NCI-H2107 treated with DMSO at 0.1 percent for 48 hours (cell line): Measurements from ENCODE around the gene FTO.
"Not testable (repeated sequence)": the region's sequence is repeated elsewhere in the genome, so short reads cannot be mapped to it uniquely, and the experiment has no call there.

Experiments used
- DNase-seq: peaks from one replicate; lab custom pipeline; 2025; ENCODE audit not compliant: unreplicated experiment; lab: John Stamatoyannopoulos, UW

Gene FTO

GRCh38 chr16:53821957-53822625 is 118.1 kb downstream of the FTO start:
- no peak for DNase-seq

DNA sequence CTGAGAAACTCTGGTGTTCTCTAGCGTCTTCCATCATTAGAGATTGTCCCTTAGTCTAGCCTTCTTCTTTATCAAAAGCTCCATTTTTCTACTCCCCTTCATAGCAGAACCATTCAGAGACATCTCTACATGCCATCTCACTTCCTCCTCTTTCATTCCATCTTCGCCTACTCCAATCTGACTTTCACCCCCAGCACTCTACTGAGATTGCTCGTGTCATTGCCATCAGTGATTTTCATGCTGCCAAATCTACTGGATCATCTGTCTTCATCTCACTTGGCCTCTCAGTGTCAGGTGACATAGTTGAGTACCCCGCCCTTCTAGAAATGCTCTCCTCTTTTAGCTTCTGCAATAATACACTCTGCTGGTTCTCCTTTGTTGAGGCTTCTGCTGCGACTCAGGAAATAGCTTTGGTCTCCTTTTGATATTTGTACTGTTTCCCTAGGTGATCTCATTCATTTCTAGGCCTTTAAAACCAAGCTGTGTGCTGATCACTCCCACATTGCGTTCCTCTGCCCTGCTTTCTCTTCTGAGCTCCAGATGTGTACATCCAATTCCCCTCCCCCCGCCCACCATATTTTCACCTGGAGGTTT is 119.1 kb downstream of the FTO start:
- no peak for DNase-seq

DNA sequence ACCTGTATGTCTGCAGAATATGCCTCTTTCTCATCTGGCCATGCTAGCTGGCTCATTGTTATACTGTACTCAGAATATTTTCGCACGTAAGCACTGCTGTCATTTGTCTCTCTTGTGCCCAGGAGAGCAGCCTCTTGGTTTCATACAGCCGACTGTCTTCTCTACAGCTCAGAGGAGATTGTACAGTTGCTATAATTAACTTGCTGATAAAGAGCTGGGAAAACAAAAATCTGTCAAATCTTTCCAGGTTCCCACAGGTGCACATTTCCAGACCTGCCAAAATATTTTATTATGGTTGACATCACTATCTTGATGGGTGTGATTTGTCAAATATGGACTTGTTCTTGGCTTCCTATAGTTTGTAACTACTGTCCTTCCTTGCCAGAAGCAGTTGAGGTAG is 122.7 kb downstream of the FTO start:
- DNase-seq, result no peak

DNA sequence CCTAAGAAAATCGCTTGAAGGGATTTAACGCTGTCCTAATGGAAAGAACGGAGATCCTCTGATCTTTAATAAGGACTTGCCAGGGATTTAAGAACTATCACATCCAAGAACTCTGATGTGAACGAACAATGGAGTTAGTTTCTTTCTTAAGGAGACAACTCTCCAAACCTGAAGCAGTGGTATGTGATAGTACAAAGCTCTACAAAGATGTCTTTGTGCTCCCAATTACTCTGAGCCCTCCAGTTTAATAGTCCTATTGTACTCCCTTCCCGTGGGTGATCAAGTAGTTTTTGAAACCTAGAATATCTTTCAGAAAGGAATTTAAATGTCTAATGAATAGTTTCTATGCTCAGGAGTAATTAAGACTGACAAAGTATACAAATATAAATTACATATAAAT is 123.8 kb downstream of the FTO start:
- no peak for DNase-seq

- DNase-seq, result no peak
These were observed 125.3 kb downstream of the FTO start for GRCh38 chr16:53829186-53829747.

DNA sequence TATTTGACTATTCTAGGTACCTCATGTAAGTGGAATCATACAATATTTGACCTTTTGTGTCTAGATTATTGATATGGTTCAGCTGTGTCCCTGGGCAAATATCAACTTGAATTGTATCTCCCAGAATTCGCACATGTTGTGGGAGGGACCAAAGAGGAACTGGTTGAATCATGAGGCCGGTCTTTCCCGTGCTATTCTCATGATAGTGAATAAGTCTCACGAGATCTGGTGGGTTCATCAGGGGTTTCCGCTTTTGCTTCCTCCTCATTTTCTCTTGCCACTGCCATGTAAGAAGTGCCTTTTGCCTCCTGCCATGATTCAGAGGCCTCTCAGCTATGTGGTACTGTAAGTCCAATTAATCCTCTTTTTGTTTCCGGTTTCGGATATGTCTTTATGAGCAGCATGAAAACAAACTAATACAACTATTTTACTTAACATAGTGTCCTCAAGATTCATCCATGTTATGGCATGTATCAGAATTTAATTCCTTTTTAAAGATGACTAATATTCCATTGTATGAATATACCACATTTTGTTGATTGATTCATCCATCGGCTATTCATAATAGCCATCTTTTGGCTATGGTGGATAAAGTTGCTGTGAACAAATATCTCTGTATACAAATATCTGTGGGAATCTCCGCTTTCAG is 129.1 kb downstream of the FTO start:
- DNase-seq, result no peak

GRCh38 chr16:53836142-53836541 is 132.2 kb downstream of the FTO start:
- DNase-seq, result no peak

- DNase-seq, result no peak
These were observed 132.7 kb downstream of the FTO start for GRCh38 chr16:53836680-53837079.

DNA sequence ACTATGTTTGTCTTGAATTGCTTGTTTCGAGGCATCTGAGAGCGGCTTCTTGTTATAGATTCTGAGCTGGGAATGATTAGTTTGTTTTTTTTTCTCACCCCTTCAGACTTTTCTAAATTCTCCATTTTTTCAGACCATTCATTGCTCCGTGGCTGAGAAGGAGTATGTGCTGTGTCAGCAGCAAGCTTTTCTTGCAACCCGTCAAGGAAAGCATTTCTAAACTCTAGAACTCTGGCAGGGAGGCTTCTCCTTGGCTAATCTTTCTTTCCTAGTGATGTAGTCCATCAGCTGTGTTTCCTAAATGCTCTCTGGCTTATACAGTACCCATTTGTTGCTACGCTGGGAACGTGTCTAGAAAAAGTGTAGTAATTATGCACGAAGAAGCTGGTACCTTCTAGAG is 133.5 kb downstream of the FTO start:
- DNase-seq, result no peak

GRCh38 chr16:53839150-53839549 is 135.2 kb downstream of the FTO start:
- no peak for DNase-seq

GRCh38 chr16:53840456-53840855 is 136.5 kb downstream of the FTO start:
- DNase-seq, result no peak

DNA sequence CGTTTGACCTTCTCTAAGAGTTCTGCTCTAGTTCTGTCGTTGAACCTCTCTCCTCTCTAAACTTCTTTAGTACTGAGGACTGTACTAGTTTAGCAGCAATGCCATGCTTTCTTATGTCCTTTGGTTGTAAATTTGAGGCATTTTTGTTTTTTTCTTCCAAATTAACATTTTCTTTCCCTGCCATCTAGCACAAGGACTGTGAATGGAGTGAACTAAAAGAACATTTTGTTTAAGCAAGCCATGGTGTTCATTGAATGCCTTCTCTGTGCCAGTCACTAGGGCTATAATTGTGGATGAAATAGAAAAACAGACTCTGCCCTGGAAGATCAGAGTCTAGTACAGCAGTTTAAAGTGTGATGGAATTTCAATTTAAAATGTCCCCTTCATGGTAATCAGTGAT is 137.9 kb downstream of the FTO start:
- DNase-seq, result no peak

DNA sequence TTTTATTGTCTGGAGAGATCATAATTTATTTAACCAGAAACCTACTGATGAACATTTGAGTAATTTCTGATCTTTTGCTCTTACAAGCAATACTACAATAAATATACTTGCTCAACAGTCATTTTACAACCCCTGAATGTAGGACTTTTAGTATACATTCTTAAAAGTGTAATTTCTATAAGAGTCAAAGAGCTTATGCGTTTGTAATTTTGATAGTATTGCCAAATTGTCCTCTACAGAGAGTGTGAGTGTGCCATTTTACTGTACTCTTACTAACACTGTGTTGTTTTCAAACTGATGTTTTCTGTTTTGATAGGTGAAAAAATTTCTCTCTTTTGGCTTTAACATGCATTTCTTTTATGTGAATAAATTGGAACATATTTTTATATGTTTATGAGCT is 139.1 kb downstream of the FTO start:
- no peak for DNase-seq

- no peak for DNase-seq
These were observed 140.8 kb downstream of the FTO start for GRCh38 chr16:53844804-53845203.

GRCh38 chr16:53846549-53846948 is 142.6 kb downstream of the FTO start:
- not testable (repeated sequence) for DNase-seq

- DNase-seq, result no peak
These were observed 143.0 kb downstream of the FTO start for GRCh38 chr16:53846971-53847370.

GRCh38 chr16:53848277-53848942 is 144.5 kb downstream of the FTO start:
- DNase-seq, result no peak

- no peak for DNase-seq
These were observed 145.0 kb downstream of the FTO start for GRCh38 chr16:53848950-53849349.

DNA sequence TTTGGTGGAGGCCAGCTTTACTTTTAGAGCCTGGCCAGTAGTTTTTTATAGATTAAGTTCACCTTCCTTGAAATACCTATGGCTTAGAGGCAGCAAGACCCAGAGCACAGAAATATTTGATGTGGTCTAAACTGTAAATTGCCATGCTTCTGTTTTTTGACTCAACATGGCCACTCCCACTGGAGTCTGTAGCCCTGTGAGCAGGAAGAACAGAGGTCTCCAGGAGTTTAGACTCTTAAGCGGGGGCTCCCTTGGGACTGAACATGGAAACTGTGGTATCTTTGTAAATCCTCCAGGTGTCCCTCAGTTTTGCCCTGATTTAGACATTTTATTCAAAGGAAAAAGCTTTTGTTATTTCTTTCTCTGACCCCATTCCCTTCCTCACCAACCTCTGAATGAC is 145.6 kb downstream of the FTO start:
- no peak for DNase-seq

DNA sequence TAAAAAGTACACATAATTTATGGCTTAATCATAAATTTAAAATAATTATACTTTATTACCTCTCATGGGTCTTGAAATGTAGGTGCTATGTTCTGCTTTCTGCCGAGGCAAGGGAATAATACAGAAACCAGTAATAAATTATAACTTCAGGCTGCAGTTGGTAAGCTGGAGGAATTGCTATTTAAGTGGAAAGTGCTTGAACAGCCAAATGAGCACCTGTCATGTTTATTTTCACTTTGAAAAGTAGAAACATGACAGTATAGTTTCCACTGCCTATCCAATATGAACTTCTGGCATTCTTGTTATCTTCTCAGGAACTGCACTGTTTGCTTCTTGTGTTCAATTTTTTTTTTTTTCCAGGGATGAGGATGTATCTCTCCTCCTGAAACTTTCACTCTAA is 146.0 kb downstream of the FTO start:
- DNase-seq, result no peak

DNA sequence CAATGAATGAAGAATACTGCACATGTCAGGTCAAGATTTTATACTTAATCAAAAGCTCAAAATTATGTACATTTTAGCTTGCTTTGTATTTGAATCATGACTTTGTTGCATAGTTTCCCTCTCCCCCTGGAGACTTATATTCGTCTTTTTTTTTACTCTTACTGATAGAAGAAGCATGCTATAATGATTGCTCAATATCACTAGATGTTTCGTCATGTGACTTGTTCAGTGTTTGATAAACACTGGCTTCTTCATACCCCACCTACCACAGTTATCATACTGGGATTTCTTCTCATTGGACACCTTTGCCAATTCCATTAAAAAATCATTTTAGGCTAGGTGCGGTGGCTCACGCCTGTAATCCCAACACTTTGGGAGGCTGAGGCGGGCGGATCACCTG is 148.7 kb downstream of the FTO start:
- DNase-seq, result no peak

DNA sequence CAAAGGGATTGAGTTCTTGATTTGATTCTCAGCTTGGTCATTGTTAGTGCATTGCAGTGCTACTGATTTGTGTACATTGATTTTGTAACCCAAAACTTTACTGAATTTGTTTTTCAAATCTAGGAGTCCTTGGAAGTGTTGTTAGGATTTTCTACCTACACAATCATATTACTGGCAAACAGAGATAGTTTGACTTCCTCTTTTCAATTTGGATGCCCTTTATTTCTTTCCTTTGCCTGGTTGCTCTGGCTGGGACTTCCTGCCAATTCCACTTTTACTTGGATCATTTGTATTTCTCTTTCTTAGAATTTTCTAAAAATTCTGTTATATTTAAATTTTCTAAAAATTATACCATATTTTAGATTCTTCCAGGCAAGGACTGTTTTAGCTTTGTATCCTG is 151.1 kb downstream of the FTO start:
- no peak for DNase-seq
